ENCODE data around the gene IFT22.
"Not testable (repeated sequence)": the region's sequence is repeated elsewhere in the genome, so short reads cannot be mapped to it uniquely, and the experiment has no call there.

Gene IFT22

GRCh38 chr7:101277155-101277554 lies 44.5 kb downstream of the IFT22 start:
- no peak for DNase-seq

- no peak for DNase-seq
Measured at GRCh38 chr7:101273206-101273605, 48.4 kb downstream of the IFT22 start.

GRCh38 chr7:101271021-101271420 lies 50.6 kb downstream of the IFT22 start:
- no peak for DNase-seq

GRCh38 chr7:101269664-101270063 lies 51.9 kb downstream of the IFT22 start:
- no peak for DNase-seq

GRCh38 chr7:101265622-101266516 lies 55.7 kb downstream of the IFT22 start:
- DNase-seq = no peak

- not testable (repeated sequence) for DNase-seq
Measured at GRCh38 chr7:101264102-101264706, 57.4 kb downstream of the IFT22 start.
